H1 (cell line): ENCODE data around the gene SH3RF3. TPM values are rescaled to one million over a fixed set of nuclear protein-coding genes. Genes with fewer than 3 reads are reported as not detected.

Experiments used
- SIX5 ChIP-seq: IDR thresholded peaks from 2 replicates; pipeline ENCODE4 v1.6.1; 2011; ENCODE audit warnings: mild to moderate bottlenecking, low read depth, low read length
- polyA plus RNA-seq, 7 experiments: library from polyadenylated mRNA; depleted of rRNA in 3 of 7; stranded (reverse) in 5 of 7; unstranded in 2 of 7; fragments of >200 nt in 5 of 7; fragments of 200-250 nt in 2 of 7; gene quantifications; 1 replicate in 5 of 7; 2 replicates in 1 of 7; 4 replicates in 1 of 7; pipeline versions ENCODE4 v1.2.1 to v1.2.3, GENCODE V29; 2011 to 2013; ENCODE audit warnings: missing spikeins in 2 of 7, mixed read lengths in 2 of 7
- total RNA-seq: library from RNA; stranded (reverse); fragmentation: NEBNext Ultra II Directional; extraction: Animal tissue kit (Norgen Biotek cat#: 25700); gene quantifications from 2 replicates; pipeline ENCODE4 v1.2.1, GENCODE V29; 2021
- TF ChIP-seq, protein P1 (sequence below), 3 experiments: IDR thresholded peaks; 1 replicate in 2 of 3; 2 replicates in 1 of 3; pipeline versions ENCODE4 v1.5.1 to v1.6.1; 2011; ENCODE audit warnings: low read length in 3 of 3, mild to moderate bottlenecking in 3 of 3, inconsistent platforms in 2 of 3, low read depth in 1 of 3, moderate library complexity in 1 of 3; ENCODE audit not compliant: insufficient read depth in 1 of 3; ENCODE audit errors: control extremely low read depth in 1 of 3

The SH3RF3 gene
- total and polyA plus RNA-seq, 2 of the 8 experiments (the other 6 are each of a cell fraction or from before 2014, with no cell fraction given), result 0.11 to 0.65 TPM

DNA sequence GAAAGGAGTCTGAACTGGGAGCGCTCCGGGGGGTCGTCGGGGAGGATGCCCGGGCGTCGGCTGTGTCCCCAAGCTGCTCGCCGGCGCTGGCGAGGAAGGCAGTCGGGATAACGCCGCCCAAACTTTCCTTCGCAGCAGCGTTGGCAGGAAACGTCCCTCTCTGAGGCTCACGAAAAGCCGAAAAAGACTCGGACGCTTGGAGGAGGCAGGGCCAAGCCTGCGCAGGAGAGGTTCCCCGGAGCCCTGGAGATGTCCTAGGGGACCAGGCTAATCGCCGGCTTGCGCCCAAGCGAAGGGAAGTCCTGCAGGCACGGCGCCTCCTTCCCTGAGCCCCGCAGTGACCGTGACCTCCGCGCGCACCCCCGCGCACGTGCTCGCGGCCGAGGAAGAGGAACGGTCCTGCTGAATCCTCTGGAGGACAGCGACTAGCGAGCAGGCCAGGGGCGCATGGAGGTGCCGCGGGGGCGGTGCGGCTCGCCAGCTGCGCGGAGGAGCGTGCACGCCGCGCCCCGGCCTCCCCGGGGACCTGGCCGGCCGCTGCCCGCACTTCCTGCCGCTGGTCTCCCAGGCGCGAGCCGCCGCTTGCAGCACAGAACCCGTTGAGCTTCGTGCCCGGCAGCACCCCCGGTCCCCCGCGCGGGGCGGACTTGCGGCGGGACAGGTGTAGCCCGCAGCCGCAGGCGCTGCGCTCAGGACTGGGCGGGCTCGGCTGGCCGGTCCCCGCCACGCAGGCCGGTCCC, at the start of gene SH3RF3 (continued):
- TF ChIP-seq, protein P1, sequence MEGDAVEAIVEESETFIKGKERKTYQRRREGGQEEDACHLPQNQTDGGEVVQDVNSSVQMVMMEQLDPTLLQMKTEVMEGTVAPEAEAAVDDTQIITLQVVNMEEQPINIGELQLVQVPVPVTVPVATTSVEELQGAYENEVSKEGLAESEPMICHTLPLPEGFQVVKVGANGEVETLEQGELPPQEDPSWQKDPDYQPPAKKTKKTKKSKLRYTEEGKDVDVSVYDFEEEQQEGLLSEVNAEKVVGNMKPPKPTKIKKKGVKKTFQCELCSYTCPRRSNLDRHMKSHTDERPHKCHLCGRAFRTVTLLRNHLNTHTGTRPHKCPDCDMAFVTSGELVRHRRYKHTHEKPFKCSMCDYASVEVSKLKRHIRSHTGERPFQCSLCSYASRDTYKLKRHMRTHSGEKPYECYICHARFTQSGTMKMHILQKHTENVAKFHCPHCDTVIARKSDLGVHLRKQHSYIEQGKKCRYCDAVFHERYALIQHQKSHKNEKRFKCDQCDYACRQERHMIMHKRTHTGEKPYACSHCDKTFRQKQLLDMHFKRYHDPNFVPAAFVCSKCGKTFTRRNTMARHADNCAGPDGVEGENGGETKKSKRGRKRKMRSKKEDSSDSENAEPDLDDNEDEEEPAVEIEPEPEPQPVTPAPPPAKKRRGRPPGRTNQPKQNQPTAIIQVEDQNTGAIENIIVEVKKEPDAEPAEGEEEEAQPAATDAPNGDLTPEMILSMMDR (IDR thresholded peaks at IDR 0.05; ENCODE audit: control extremely low read depth in 1 of 3, insufficient read depth in 1 of 3, low read depth in 1 of 3, low read length in 3 of 3), result no peak
- no peak for TF ChIP-seq SIX5
